Dedifferentiated amniotic fluid mesenchymal stem cell (primary cell): ENCODE measurements around the gene IL3.

Source experiments
- DNase-seq: peaks from one replicate; pipeline ENCODE4 v3.0.0-alpha.2; 2016; ENCODE audit errors: extremely low spot score

IL3 gene

DNA sequence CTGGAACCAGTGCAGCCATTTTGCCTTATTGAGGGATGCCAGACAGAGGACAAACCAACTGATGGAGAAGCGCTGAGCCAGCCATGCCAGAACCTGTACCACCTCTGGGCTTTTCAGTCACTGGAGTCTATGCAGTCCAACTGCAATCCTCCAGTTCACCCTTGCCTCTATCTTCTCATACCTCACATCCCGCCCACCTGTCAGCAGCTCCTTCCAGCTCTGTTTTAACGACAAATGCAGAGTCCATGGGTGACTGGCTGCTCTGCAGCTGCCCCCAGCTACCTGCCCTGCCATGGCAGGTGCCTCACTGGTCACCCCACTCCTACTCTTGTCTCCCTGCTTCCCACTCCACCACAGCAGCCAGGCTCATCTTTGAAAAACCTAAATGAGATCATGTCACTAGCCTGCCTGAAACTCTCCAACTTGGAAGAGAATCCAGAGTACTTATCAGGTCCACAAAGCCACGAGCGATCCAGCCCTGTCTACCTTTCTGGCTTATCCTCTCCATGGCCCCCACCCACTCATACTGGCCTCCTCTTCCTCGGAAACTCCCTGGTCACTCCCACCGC is 35.0 kb upstream of the IL3 start:
- DNase-seq = no peak

GRCh38 chr5:132026516-132027008 is 33.9 kb upstream of the IL3 start:
- DNase-seq = no peak

- no peak for DNase-seq
These were observed 33.4 kb upstream of the IL3 start for GRCh38 chr5:132027027-132027426.

GRCh38 chr5:132029609-132030330 is 30.7 kb upstream of the IL3 start:
- no peak for DNase-seq

DNA sequence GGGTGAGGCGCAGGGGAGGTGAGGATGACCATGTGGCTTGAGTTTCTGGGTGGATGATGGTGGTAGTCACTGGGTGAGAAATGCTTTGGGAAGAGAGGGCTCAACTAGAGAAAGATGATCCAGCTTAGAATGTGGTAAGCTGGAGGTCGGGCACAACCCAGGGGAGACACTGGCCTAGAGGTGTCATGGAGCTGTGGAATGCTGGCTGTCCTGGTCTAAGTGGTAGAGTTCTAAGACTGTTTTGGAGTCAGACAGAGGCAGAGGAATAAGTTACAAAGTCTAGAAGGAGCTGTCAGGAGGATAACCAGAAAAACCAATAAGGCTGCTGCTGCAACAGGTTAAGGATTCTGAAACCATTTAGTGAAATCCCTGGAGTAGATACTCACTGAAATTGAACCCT is 29.8 kb upstream of the IL3 start:
- DNase-seq = no peak

DNA sequence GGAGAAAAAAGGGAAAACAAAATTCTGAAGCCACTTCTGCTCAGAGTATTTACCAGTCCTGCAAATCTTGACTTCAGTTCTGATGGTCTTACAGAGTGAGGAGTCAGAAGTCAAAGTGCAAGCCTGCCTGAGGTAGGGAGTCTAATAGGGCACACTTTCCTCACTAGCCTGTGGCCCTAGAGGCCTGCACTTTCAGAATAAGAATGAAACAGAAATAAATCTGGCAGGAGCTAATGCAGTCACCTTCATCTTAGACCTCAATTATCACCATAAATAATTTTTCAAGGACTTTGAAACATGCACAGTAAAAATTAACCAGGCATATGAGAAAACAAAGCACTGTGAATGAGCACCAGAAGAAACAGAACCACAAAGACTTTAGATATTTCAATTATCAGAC is 28.3 kb upstream of the IL3 start:
- no peak for DNase-seq

GRCh38 chr5:132033122-132033521 is 27.3 kb upstream of the IL3 start:
- no peak for DNase-seq

DNA sequence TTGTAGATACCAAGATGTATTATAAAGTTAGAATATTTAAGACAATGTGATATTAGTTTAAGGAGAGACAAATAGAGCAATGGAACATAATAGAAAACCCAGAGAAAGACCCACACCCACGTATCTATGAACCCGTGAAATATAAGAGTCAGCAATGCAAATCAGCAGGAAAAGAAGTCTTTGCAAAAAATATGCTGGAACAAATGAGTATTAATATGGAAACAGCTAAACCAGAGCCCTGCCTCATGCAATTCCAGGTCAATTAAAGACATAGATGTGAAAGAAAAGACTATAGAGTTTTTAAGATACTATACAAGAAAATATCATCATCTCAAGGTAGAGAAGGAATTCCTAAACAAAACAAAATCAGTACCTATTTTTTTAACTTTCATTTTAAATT is 23.1 kb upstream of the IL3 start:
- DNase-seq = no peak

GRCh38 chr5:132044207-132044606 is 16.2 kb upstream of the IL3 start:
- DNase-seq = no peak

GRCh38 chr5:132046880-132047299 is 13.6 kb upstream of the IL3 start:
- no peak for DNase-seq

DNA sequence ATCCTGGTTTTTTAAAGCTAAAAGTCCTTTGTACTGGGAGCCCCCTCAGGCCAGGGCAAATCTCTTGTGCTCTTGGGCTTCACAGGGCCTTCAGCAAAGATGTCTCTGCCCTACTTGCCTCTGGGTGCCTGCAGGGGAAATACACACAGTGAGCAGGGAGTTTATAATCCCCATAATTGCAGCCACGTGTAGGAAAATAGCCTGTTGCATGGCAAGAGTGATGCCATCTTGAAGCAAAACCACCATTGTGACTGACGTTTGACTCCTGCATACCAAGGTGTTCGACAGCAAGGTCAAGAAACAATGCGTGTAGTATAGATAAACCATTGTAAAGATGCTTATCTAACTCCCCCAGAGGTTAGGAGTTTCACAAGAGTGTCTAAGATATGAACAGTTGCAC is 11.4 kb upstream of the IL3 start:
- no peak for DNase-seq

- DNase-seq = no peak
These were observed 10.9 kb upstream of the IL3 start for GRCh38 chr5:132049559-132049958.

GRCh38 chr5:132050136-132050535 is 10.3 kb upstream of the IL3 start:
- DNase-seq = no peak

GRCh38 chr5:132050661-132051552 is 9.5 kb upstream of the IL3 start:
- no peak for DNase-seq

- no peak for DNase-seq
These were observed 7.9 kb upstream of the IL3 start for GRCh38 chr5:132052520-132052919.

- no peak for DNase-seq
These were observed 7.0 kb upstream of the IL3 start for GRCh38 chr5:132053483-132053882.

DNA sequence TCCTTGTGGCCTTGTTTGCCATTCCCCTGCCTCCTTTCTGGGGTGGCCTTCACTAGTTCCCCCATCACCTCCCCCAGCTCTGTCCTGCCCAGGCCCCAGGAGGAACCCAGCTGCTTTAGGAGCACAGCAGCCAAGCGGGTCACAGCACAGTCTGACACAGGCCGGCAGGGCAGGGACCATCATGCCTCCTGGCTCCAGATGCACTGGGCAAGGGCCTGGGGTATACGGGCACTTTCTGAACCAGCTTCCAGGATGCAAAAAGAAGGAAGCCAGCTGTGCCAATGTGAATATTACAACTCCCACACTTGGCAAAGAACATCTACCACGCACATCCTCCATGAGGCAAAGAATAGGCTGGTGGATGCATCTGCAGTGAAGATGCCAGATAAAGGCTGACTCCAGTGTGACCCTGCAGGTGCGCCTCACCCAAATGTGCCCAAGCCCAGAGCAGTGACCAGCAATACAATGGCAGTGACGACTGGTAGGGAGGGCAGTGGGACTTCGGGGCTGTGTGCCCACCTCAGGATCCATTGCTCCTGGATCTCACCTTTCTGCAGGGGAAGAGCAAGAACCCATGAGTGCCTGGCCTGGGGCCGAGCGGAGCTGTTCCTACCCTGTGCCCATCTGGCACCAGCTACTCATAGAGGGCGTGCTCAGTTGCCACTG is 6.3 kb upstream of the IL3 start:
- DNase-seq = no peak

DNA sequence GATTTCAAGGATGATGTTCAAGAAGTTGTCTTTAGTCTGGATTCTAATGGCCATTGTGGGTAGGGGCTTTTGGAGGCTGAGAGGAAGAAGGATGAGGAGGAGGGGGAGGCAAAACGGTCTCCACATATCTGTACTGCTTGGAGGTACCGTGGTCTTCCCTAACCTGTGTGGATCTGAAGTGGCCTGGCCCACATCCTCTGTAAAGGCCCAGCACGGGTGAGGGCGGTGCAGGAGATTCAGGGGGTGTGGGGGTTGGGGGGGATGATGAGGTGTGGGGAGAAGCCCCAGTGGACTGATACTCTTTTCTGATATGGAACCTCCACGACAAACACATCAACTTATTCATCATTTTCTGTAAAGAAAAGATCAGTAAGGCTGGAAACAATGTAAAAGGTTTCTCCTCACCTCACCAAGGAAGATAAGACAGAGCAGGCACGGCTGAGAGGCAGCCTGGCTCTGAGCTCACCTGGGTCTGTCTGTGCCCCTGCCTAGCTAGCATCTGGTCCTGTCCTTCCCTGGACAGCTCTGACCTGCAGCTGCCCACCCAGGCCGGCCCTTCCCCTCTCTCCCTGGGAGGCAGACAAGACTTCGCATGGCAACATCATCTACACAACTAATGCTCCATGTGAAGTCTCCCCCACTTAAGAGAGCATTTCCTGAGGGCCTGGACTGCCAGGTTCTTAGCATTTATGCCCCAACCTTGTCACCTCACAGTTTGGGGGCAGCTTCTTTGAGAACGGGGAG is 5.6 kb upstream of the IL3 start:
- DNase-seq = no peak

GRCh38 chr5:132055441-132055807 is 5.0 kb upstream of the IL3 start:
- no peak for DNase-seq

DNA sequence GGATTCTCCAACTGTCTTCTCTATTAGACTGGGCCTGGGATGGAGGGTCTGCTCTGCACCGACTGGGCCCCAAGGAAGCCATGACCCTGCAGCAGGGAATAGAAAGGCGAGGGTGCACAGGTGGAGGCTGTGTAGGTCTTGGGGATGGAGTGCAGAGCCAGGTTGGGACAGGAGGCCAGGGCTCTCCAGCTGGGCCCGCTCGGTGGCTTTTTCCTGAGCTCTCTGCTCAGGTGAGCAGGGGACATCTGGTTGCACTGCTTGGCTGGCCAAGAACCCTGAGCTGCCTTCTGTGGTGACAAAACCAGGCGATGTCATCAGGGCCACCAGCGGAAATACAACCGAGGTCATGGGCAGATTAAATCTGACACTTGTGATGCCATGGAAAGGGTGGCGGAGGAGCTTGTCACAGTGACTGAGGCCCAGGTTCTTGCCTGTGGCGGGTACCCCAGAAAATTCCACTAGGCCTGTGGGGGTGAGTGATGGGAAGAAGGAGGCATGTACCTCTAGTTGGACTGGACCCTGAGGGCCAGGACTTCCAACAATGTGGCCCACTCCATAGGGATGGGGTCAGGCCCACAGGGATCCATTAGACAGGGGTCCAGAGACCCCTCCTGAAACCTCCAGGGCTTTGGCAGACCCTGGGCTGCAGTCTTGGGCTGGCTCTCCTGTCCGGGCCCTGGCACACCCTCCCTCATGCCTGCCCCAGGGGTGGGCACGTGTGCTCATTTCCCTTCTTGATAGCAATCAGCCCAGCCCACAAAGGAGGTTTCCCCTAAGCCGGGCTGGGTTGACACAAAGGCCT is 4.4 kb upstream of the IL3 start:
- DNase-seq = no peak
